HL-60 (cell line): Measurements from ENCODE around the gene ROCK2.

Experiments used
- DNase-seq, 2 experiments: peaks; one replicate each; pipeline ENCODE4 v3.0.0-alpha.2; 2010 to 2020; ENCODE audit warnings: low read depth in 1 of 2, low spot score in 1 of 2
- H3K27ac ChIP-seq: fragments of 250-450 bp; sonication (Bioruptor Pico); replicated peaks from 2 replicates; pipeline ENCODE4 v1.5.1; 2020; ENCODE audit warnings: mild to moderate bottlenecking, moderate library complexity
- H3K27me3 ChIP-seq: fragments of 250-450 bp; sonication (Bioruptor Pico); 2 replicates; pipeline ENCODE4 v1.5.1; 2021; ENCODE audit warnings: mild to moderate bottlenecking, moderate library complexity; ENCODE audit not compliant: insufficient read depth, poor library complexity, severe bottlenecking
- H3K4me3 ChIP-seq: replicated peaks from 2 replicates; pipeline ENCODE4 v1.5.1; 2011; ENCODE audit warnings: mild to moderate bottlenecking, control low read depth, low read length; ENCODE audit not compliant: insufficient read depth
- CTCF ChIP-seq: IDR thresholded peaks from one replicate; pipeline ENCODE4 v1.5.1; 2011; ENCODE audit warnings: low read length, control low read depth, inconsistent platforms; ENCODE audit not compliant: insufficient read depth
- GABPA ChIP-seq: IDR thresholded peaks from 2 replicates; pipeline ENCODE4 v1.6.1; 2012; ENCODE audit warnings: low read depth
- POLR2AphosphoS5 ChIP-seq: IDR thresholded peaks from 2 replicates; pipeline ENCODE4 v1.6.1; 2012; ENCODE audit warnings: low read depth
- REST ChIP-seq: IDR thresholded peaks from 2 replicates; pipeline ENCODE4 v1.6.1; 2012; ENCODE audit warnings: low read depth; ENCODE audit not compliant: insufficient replicate concordance
- SPI1 ChIP-seq: IDR thresholded peaks from 2 replicates; pipeline ENCODE4 v1.6.1; 2012; ENCODE audit warnings: low read depth, mild to moderate bottlenecking, borderline replicate concordance

ROCK2 gene

GRCh38 chr2:11213975-11214374 is 130.5 kb downstream of the ROCK2 start:
- DNase-seq: no peak
- Histone ChIP-seq H3K4me3 (no peak overlapping the region), H3K27me3 (no peaks in the 10 kb centered on the region), H3K27ac (no peak overlapping the region)
- no peak for TF ChIP-seq SPI1
- no peak for TF ChIP-seq CTCF
- TF ChIP-seq POLR2AphosphoS5: no peak
- no peak for TF ChIP-seq GABPA
- no peak for TF ChIP-seq REST

- no peak overlapping the region for H3K4me3 ChIP-seq
- H3K27ac ChIP-seq: no peak overlapping the region
- DNase-seq: no peak
- TF ChIP-seq POLR2AphosphoS5 (no peak), CTCF (no peak), REST (no peak), SPI1 (no peak), GABPA (no peak)
- H3K27me3 ChIP-seq: no peaks in the 10 kb centered on the region
Measured at GRCh38 chr2:11213090-11213638, 131.3 kb downstream of the ROCK2 start.

GRCh38 chr2:11212645-11213044 is 131.8 kb downstream of the ROCK2 start:
- Histone ChIP-seq H3K27me3 (no peaks in the 10 kb centered on the region), H3K27ac (no peak overlapping the region), H3K4me3 (no peak overlapping the region)
- no peak for DNase-seq
- TF ChIP-seq GABPA (no peak), CTCF (no peak), REST (no peak), SPI1 (no peak), POLR2AphosphoS5 (no peak)
